ENCODE data around the gene HRNR.

Gene HRNR

GRCh38 chr1:152189657-152190442, 34.1 kb downstream of the HRNR start:
- Histone ChIP-seq H3K36me3 (ENCODE audit: control insufficient read depth, insufficient read depth, low read length) (no peaks in the 10 kb centered on the region), H3K27ac (ENCODE audit: low read length) (no peak overlapping the region), H3K27me3 (ENCODE audit: control insufficient read depth, insufficient read depth, low read length) (no peaks in the 10 kb centered on the region; the same call in 1 of the 2 replicates), H3K9me3 (ENCODE audit: control insufficient read depth, insufficient read depth, low read length) (peaks cover 2% of the 10 kb centered on the region; the same call in 1 of the 2 replicates), H3K4me1 (ENCODE audit: control insufficient read depth, insufficient read depth, low read length) (0 out of 2 replicates have a peak, but pooled peaks cover 1% of the 10 kb centered on the region), H3K4me3 (ENCODE audit: low read length) (no peak overlapping the region)
- WGBS (ENCODE audit: insufficient coverage, insufficient read length): 100% methylated on average over 2 of the region's 9 CpGs
- no peak for DNase-seq (ENCODE audit: low read depth, low spot score)

- Histone ChIP-seq H3K9me3 (ENCODE audit: control insufficient read depth, insufficient read depth, low read length) (peaks cover 2% of the 10 kb centered on the region; the same call in 1 of the 2 replicates), H3K4me1 (ENCODE audit: control insufficient read depth, insufficient read depth, low read length) (0 out of 2 replicates have a peak, but pooled peaks cover 1% of the 10 kb centered on the region), H3K4me3 (ENCODE audit: low read length) (no peak overlapping the region), H3K36me3 (ENCODE audit: control insufficient read depth, insufficient read depth, low read length) (no peaks in the 10 kb centered on the region), H3K27me3 (ENCODE audit: control insufficient read depth, insufficient read depth, low read length) (no peaks in the 10 kb centered on the region; the same call in 1 of the 2 replicates), H3K27ac (ENCODE audit: low read length) (no peak overlapping the region)
- no CpG with 5 or more reads among the region's 62 CpGs for WGBS (ENCODE audit: insufficient coverage, insufficient read length)
- no peak for DNase-seq (ENCODE audit: low read depth, low spot score)
Measured at GRCh38 chr1:152188673-152189591, 35.1 kb downstream of the HRNR start.

GRCh38 chr1:152186556-152187285, 37.3 kb downstream of the HRNR start:
- no peak for DNase-seq (ENCODE audit: low read depth, low spot score)
- Histone ChIP-seq H3K27ac (ENCODE audit: low read length) (no peak overlapping the region), H3K9me3 (ENCODE audit: control insufficient read depth, insufficient read depth, low read length) (no peaks in the 10 kb centered on the region), H3K36me3 (ENCODE audit: control insufficient read depth, insufficient read depth, low read length) (no peaks in the 10 kb centered on the region), H3K27me3 (ENCODE audit: control insufficient read depth, insufficient read depth, low read length) (no peaks in the 10 kb centered on the region; the same call in 1 of the 2 replicates), H3K4me3 (ENCODE audit: low read length) (no peak overlapping the region), H3K4me1 (ENCODE audit: control insufficient read depth, insufficient read depth, low read length) (0 out of 2 replicates have a peak, but pooled peaks cover 1% of the 10 kb centered on the region)
- no CpG with 5 or more reads among the region's 5 CpGs for WGBS (ENCODE audit: insufficient coverage, insufficient read length)

- Histone ChIP-seq H3K36me3 (ENCODE audit: control insufficient read depth, insufficient read depth, low read length) (no peaks in the 10 kb centered on the region), H3K27me3 (ENCODE audit: control insufficient read depth, insufficient read depth, low read length) (no peaks in the 10 kb centered on the region; the same call in 1 of the 2 replicates), H3K4me1 (ENCODE audit: control insufficient read depth, insufficient read depth, low read length) (0 out of 2 replicates have a peak, but pooled peaks cover 1% of the 10 kb centered on the region), H3K27ac (ENCODE audit: low read length) (no peak overlapping the region), H3K9me3 (ENCODE audit: control insufficient read depth, insufficient read depth, low read length) (no peaks in the 10 kb centered on the region), H3K4me3 (ENCODE audit: low read length) (no peak overlapping the region)
- WGBS (ENCODE audit: insufficient coverage, insufficient read length): no CpG with 5 or more reads among the region's 8 CpGs
- DNase-seq (ENCODE audit: low read depth, low spot score): no peak
Measured at GRCh38 chr1:152185544-152186391, 38.2 kb downstream of the HRNR start.

- no peaks in the 10 kb centered on the region for H3K36me3 ChIP-seq (ENCODE audit: control insufficient read depth, insufficient read depth, low read length)
- no peak for DNase-seq (ENCODE audit: low read depth, low spot score)
- no peak overlapping the region for H3K4me3 ChIP-seq (ENCODE audit: low read length)
- H3K27me3 ChIP-seq (ENCODE audit: control insufficient read depth, insufficient read depth, low read length): no peaks in the 10 kb centered on the region
- H3K27ac ChIP-seq (ENCODE audit: low read length): no peak overlapping the region
- H3K9me3 ChIP-seq (ENCODE audit: control insufficient read depth, insufficient read depth, low read length): no peaks in the 10 kb centered on the region
- H3K4me1 ChIP-seq (ENCODE audit: control insufficient read depth, insufficient read depth, low read length): no peaks in the 10 kb centered on the region
- WGBS (ENCODE audit: insufficient coverage, insufficient read length): no CpG with 5 or more reads among the region's 2 CpGs
Measured at GRCh38 chr1:152182944-152183361, 41.0 kb downstream of the HRNR start.

GRCh38 chr1:152182431-152182830, 41.6 kb downstream of the HRNR start:
- H3K27me3 ChIP-seq (ENCODE audit: control insufficient read depth, insufficient read depth, low read length): no peaks in the 10 kb centered on the region
- no peaks in the 10 kb centered on the region for H3K4me1 ChIP-seq (ENCODE audit: control insufficient read depth, insufficient read depth, low read length)

GRCh38 chr1:152179566-152179965, 44.4 kb downstream of the HRNR start:
- no peaks in the 10 kb centered on the region for H3K9me3 ChIP-seq (ENCODE audit: control insufficient read depth, insufficient read depth, low read length)
- no peak overlapping the region for H3K4me3 ChIP-seq (ENCODE audit: low read length)
- no peak for DNase-seq (ENCODE audit: low read depth, low spot score)
- H3K27ac ChIP-seq (ENCODE audit: low read length): no peak overlapping the region
- H3K27me3 ChIP-seq (ENCODE audit: control insufficient read depth, insufficient read depth, low read length): no peaks in the 10 kb centered on the region
- no peaks in the 10 kb centered on the region for H3K4me1 ChIP-seq (ENCODE audit: control insufficient read depth, insufficient read depth, low read length)
- no peaks in the 10 kb centered on the region for H3K36me3 ChIP-seq (ENCODE audit: control insufficient read depth, insufficient read depth, low read length)
- WGBS (ENCODE audit: insufficient coverage, insufficient read length): no CpG with 5 or more reads among the region's 1 CpG

More at GRCh38 chr1:152182431-152182830, 41.6 kb downstream of the HRNR start:
- Histone ChIP-seq H3K9me3 (ENCODE audit: control insufficient read depth, insufficient read depth, low read length) (no peaks in the 10 kb centered on the region), H3K4me3 (ENCODE audit: low read length) (no peak overlapping the region), H3K36me3 (ENCODE audit: control insufficient read depth, insufficient read depth, low read length) (no peaks in the 10 kb centered on the region), H3K27ac (ENCODE audit: low read length) (no peak overlapping the region)
- WGBS (ENCODE audit: insufficient coverage, insufficient read length): no CpG with 5 or more reads among the region's 2 CpGs
- DNase-seq (ENCODE audit: low read depth, low spot score): no peak

GRCh38 chr1:152170287-152170905, 53.6 kb downstream of the HRNR start:
- no peak for DNase-seq (ENCODE audit: low read depth, low spot score)
- Histone ChIP-seq H3K27ac (ENCODE audit: low read length) (no peak overlapping the region), H3K9me3 (ENCODE audit: control insufficient read depth, insufficient read depth, low read length) (no peaks in the 10 kb centered on the region), H3K36me3 (ENCODE audit: control insufficient read depth, insufficient read depth, low read length) (no peaks in the 10 kb centered on the region), H3K4me3 (ENCODE audit: low read length) (no peak overlapping the region), H3K27me3 (ENCODE audit: control insufficient read depth, insufficient read depth, low read length) (no peaks in the 10 kb centered on the region), H3K4me1 (ENCODE audit: control insufficient read depth, insufficient read depth, low read length) (no peaks in the 10 kb centered on the region; the same call in 1 of the 2 replicates)
- WGBS (ENCODE audit: insufficient coverage, insufficient read length): no CpG with 5 or more reads among the region's 5 CpGs

- Histone ChIP-seq H3K4me1 (ENCODE audit: control insufficient read depth, insufficient read depth, low read length) (no peaks in the 10 kb centered on the region; the same call in 1 of the 2 replicates), H3K9me3 (ENCODE audit: control insufficient read depth, insufficient read depth, low read length) (no peaks in the 10 kb centered on the region), H3K4me3 (ENCODE audit: low read length) (no peak overlapping the region), H3K27me3 (ENCODE audit: control insufficient read depth, insufficient read depth, low read length) (no peaks in the 10 kb centered on the region; the same call in 1 of the 2 replicates), H3K27ac (ENCODE audit: low read length) (no peak overlapping the region), H3K36me3 (ENCODE audit: control insufficient read depth, insufficient read depth, low read length) (no peaks in the 10 kb centered on the region)
- WGBS (ENCODE audit: insufficient coverage, insufficient read length): 100% methylated on average over 1 of the region's 4 CpGs
- DNase-seq (ENCODE audit: low read depth, low spot score): no peak
Measured at GRCh38 chr1:152169366-152170025, 54.5 kb downstream of the HRNR start.
